ENCODE measurements around the gene RHOF. TPM values are rescaled to one million over a fixed set of nuclear protein-coding genes. Genes with fewer than 3 reads are reported as not detected.

Gene RHOF
- polyA plus RNA-seq, 1 experiment: 5.3 TPM

- CTCF ChIA-PET: no interaction called here
- no peak overlapping the region for H3K4me3 ChIP-seq (ENCODE audit: low read depth, low read length)
- TF ChIP-seq CTCF (IDR thresholded peaks at IDR 0.05; ENCODE audit: low read depth, low read length): no peak
- DNase-seq (ENCODE audit: low read depth, low spot score): no peak
- no peak overlapping the region for H3K27ac ChIP-seq (ENCODE audit: low read depth, low read length)
- POLR2A ChIA-PET: no interaction called here
- no peaks in the 10 kb centered on the region for H3K9me3 ChIP-seq (ENCODE audit: control insufficient read depth, insufficient read depth, low read length)
- H3K27me3 ChIP-seq (ENCODE audit: control insufficient read depth, insufficient read depth, low read length): no peaks in the 10 kb centered on the region
These were observed 22.5 kb downstream of the RHOF start for GRCh38 chr12:121770813-121771625.

GRCh38 chr12:121770388-121770787 lies 23.1 kb downstream of the RHOF start:
- POLR2A ChIA-PET: no interaction called here
- CTCF ChIA-PET: no interaction called here
- no peak overlapping the region for H3K4me3 ChIP-seq (ENCODE audit: low read depth, low read length)
- H3K27ac ChIP-seq (ENCODE audit: low read depth, low read length): no peak overlapping the region
- H3K27me3 ChIP-seq (ENCODE audit: control insufficient read depth, insufficient read depth, low read length): no peaks in the 10 kb centered on the region
- no peak for TF ChIP-seq CTCF (IDR thresholded peaks at IDR 0.05; ENCODE audit: low read depth, low read length)
- no peak for DNase-seq (ENCODE audit: low read depth, low spot score)
- no peaks in the 10 kb centered on the region for H3K9me3 ChIP-seq (ENCODE audit: control insufficient read depth, insufficient read depth, low read length)

- CTCF ChIA-PET: no interaction called here
- DNase-seq (ENCODE audit: low read depth, low spot score): no peak
- no peak for TF ChIP-seq CTCF (IDR thresholded peaks at IDR 0.05; ENCODE audit: low read depth, low read length)
- Histone ChIP-seq H3K27ac (ENCODE audit: low read depth, low read length) (no peak overlapping the region), H3K9me3 (ENCODE audit: control insufficient read depth, insufficient read depth, low read length) (no peaks in the 10 kb centered on the region), H3K27me3 (ENCODE audit: control insufficient read depth, insufficient read depth, low read length) (no peaks in the 10 kb centered on the region), H3K4me3 (ENCODE audit: low read depth, low read length) (no peak overlapping the region)
- POLR2A ChIA-PET: no interaction called here
These were observed 23.6 kb downstream of the RHOF start for GRCh38 chr12:121769831-121770301.

- no peak for TF ChIP-seq CTCF (IDR thresholded peaks at IDR 0.05; ENCODE audit: low read depth, low read length)
- DNase-seq (ENCODE audit: low read depth, low spot score): no peak
- POLR2A ChIA-PET: interaction anchor here (2.1 kb wide), 1 partner anchor 56 kb away, joined by 6 read pairs; the partner anchor contains the start of gene TMEM120B
These were observed 24.1 kb downstream of the RHOF start for GRCh38 chr12:121769297-121769830.

GRCh38 chr12:121767525-121768016 lies 25.9 kb downstream of the RHOF start:
- TF ChIP-seq CTCF (IDR thresholded peaks at IDR 0.05; ENCODE audit: low read depth, low read length): no peak
- Histone ChIP-seq H3K27me3 (ENCODE audit: control insufficient read depth, insufficient read depth, low read length) (no peaks in the 10 kb centered on the region), H3K4me3 (ENCODE audit: low read depth, low read length) (peak overlapping the region; percentile 7; the same call in 1 of the 2 replicates), H3K27ac (ENCODE audit: low read depth, low read length) (peak overlapping the region; percentile 89), H3K9me3 (ENCODE audit: control insufficient read depth, insufficient read depth, low read length) (no peaks in the 10 kb centered on the region)
- CTCF ChIA-PET: interaction anchor here (0.6 to 0.9 kb wide), 3 partner anchors 9 to 27 kb away, joined by 3 to 8 read pairs (median 3); no protein-coding TSS in a partner anchor
- POLR2A ChIA-PET: interaction anchor here (0.5 to 2.1 kb wide), 4 partner anchors 11 to 54 kb away, joined by 3 to 6 read pairs (median 5); partner anchors contain the start of gene TMEM120B
- no peak for DNase-seq (ENCODE audit: low read depth, low spot score)

More at GRCh38 chr12:121769297-121769830, 24.1 kb downstream of the RHOF start:
- Histone ChIP-seq H3K4me3 (ENCODE audit: low read depth, low read length) (no peak overlapping the region), H3K9me3 (ENCODE audit: control insufficient read depth, insufficient read depth, low read length) (no peaks in the 10 kb centered on the region), H3K27me3 (ENCODE audit: control insufficient read depth, insufficient read depth, low read length) (no peaks in the 10 kb centered on the region), H3K27ac (ENCODE audit: low read depth, low read length) (no peak overlapping the region)
- CTCF ChIA-PET: no interaction called here

Measured in AG04450 (cell line).